Measurements from ENCODE around the gene COG5.

- TF ChIP-seq EZH2phosphoT487 (IDR thresholded peaks at IDR 0.05; ENCODE audit: low read depth, severe bottlenecking, unreplicated experiment) (no peak), CTCF (IDR thresholded peaks at IDR 0.05; ENCODE audit: poor library complexity) (no peak)
Observed at GRCh38 chr7:107405559-107405958, 158.2 kb downstream of the COG5 start.
